ENCODE measurements around the gene MRPL49. TPM values are rescaled to one million over a fixed set of nuclear protein-coding genes. Genes with fewer than 3 reads are reported as not detected.

MRPL49 gene
- total RNA-seq, 1 experiment from 2014 or later: 55.9 TPM

DNA sequence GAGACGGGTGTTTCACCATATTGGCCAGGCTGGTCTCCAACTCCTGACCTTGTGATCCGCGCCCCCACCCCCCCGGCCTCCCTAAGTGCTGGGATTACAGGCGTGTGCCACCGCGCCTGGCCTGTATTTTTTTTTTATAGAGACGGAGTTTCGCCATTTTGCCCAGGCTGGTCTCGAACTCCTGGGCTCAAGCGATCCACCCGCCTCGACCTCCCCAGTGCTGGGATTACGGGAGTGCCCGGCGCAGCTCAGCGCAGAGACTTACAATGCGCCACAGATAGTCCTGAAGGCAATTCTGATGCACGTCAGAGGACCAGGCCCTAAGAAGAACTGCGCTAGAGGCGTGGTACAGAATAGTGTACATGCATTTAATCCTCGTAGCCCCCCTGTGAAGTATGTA lies 26.7 kb upstream of the MRPL49 start:
- CTCF ChIA-PET: interaction anchor here (1.6 to 9.9 kb wide), 3 partner anchors 16 to 109 kb away, joined by 3 to 104 read pairs (median 3); partner anchors contain the start of genes TM7SF2 and ZNHIT2
- no peak for ATAC-seq
- H3K4me1 Mint-ChIP-seq: peaks cover 6% of the 10 kb centered on the region
- H3K9me3 Mint-ChIP-seq: no peaks in the 10 kb centered on the region
- H3K27me3 Mint-ChIP-seq (ENCODE audit: low read depth): no peaks in the 10 kb centered on the region
- H3K27ac Mint-ChIP-seq: peak overlapping the region; percentile 99
- H3K4me3 Mint-ChIP-seq: peak overlapping the region; percentile 90
- H3K36me3 Mint-ChIP-seq: peaks cover 8% of the 10 kb centered on the region
- TF ChIP-seq, protein P1, sequence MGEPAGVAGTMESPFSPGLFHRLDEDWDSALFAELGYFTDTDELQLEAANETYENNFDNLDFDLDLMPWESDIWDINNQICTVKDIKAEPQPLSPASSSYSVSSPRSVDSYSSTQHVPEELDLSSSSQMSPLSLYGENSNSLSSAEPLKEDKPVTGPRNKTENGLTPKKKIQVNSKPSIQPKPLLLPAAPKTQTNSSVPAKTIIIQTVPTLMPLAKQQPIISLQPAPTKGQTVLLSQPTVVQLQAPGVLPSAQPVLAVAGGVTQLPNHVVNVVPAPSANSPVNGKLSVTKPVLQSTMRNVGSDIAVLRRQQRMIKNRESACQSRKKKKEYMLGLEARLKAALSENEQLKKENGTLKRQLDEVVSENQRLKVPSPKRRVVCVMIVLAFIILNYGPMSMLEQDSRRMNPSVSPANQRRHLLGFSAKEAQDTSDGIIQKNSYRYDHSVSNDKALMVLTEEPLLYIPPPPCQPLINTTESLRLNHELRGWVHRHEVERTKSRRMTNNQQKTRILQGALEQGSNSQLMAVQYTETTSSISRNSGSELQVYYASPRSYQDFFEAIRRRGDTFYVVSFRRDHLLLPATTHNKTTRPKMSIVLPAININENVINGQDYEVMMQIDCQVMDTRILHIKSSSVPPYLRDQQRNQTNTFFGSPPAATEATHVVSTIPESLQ (CRISPR knock-in tag; IDR thresholded peaks at IDR 0.05): no peak
- no peak for TF ChIP-seq ZNF138 (CRISPR knock-in tag; conservative IDR thresholded peaks at IDR 0.05)
- no peak for TF ChIP-seq ESRRA (CRISPR knock-in tag; IDR thresholded peaks at IDR 0.05; ENCODE audit: borderline replicate concordance)
- TF ChIP-seq RELA (CRISPR knock-in tag; IDR thresholded peaks at IDR 0.05; ENCODE audit: borderline replicate concordance): no peak
- no peak for TF ChIP-seq MLX (CRISPR knock-in tag; IDR thresholded peaks at IDR 0.05)
- no peak for TF ChIP-seq SMAD3 (CRISPR knock-in tag; IDR thresholded peaks at IDR 0.05; ENCODE audit: borderline replicate concordance)
- TF ChIP-seq FOXJ3 (CRISPR knock-in tag; IDR thresholded peaks at IDR 0.05; ENCODE audit: borderline replicate concordance): no peak
- TF ChIP-seq ZNF263 (CRISPR knock-in tag; IDR thresholded peaks at IDR 0.05; ENCODE audit: low read depth): no peak
- POLR2A ChIA-PET: interaction anchor here (0.7 to 1.6 kb wide), 2 partner anchors 17 to 21 kb away, joined by 3 to 5 read pairs; partner anchors contain the start of gene ZNHIT2
- DNase-seq (ENCODE audit: low spot score): no peak

GRCh38 chr11:65095974-65096806 lies 25.9 kb upstream of the MRPL49 start, which contains the start of gene VPS51:
Gene VPS51 (plus strand): TSS chr11:65096214. CDS start chr11:65096251, 37 bp downstream.
- Mint-ChIP-seq H3K4me1 (peaks cover 6% of the 10 kb centered on the region), H3K36me3 (peaks cover 8% of the 10 kb centered on the region), H3K4me3 (peak within 1 kb of the TSS; percentile 90), H3K27me3 (ENCODE audit: low read depth) (no peaks in the 10 kb centered on the region), H3K27ac (peak within 1 kb of the TSS; percentile 99), H3K9me3 (no peaks in the 10 kb centered on the region)
- ChIA-PET CTCF (interaction anchor here (0.6 to 9.9 kb wide), 7 partner anchors 15 to 371 kb away, joined by 3 to 104 read pairs (median 3); partner anchors contain the start of genes ARL2, SNX15, TM7SF2 and ZNHIT2), POLR2A (interaction anchor here (0.6 to 1.6 kb wide), 6 partner anchors 15 to 912 kb away, joined by 3 to 9 read pairs (median 4); partner anchors contain the start of genes BATF2, FAU, MRPL49 and TM7SF2)
- DNase-seq (ENCODE audit: low spot score) (peak; percentile 91), ATAC-seq (peak; percentile 98)
- no peak for TF ChIP-seq ZNF232 (CRISPR knock-in tag; IDR thresholded peaks at IDR 0.05)
- TF ChIP-seq, protein P2, sequence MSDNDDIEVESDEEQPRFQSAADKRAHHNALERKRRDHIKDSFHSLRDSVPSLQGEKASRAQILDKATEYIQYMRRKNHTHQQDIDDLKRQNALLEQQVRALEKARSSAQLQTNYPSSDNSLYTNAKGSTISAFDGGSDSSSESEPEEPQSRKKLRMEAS (CRISPR knock-in tag; IDR thresholded peaks at IDR 0.05): no peak; the same call in 1 of the 2 replicates
- TF ChIP-seq, protein P3, sequence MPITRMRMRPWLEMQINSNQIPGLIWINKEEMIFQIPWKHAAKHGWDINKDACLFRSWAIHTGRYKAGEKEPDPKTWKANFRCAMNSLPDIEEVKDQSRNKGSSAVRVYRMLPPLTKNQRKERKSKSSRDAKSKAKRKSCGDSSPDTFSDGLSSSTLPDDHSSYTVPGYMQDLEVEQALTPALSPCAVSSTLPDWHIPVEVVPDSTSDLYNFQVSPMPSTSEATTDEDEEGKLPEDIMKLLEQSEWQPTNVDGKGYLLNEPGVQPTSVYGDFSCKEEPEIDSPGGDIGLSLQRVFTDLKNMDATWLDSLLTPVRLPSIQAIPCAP (CRISPR knock-in tag; IDR thresholded peaks at IDR 0.05): no peak
- TF ChIP-seq FOXJ3 (CRISPR knock-in tag; IDR thresholded peaks at IDR 0.05; ENCODE audit: borderline replicate concordance): no peak
- peak; percentile 91 for TF ChIP-seq NR2C2 (CRISPR knock-in tag; IDR thresholded peaks at IDR 0.05)
- TF ChIP-seq, protein P4, sequence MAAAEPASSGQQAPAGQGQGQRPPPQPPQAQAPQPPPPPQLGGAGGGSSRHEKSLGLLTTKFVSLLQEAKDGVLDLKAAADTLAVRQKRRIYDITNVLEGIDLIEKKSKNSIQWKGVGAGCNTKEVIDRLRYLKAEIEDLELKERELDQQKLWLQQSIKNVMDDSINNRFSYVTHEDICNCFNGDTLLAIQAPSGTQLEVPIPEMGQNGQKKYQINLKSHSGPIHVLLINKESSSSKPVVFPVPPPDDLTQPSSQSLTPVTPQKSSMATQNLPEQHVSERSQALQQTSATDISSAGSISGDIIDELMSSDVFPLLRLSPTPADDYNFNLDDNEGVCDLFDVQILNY (CRISPR knock-in tag; IDR thresholded peaks at IDR 0.05): peak; percentile 42; the same call in 1 of the 2 replicates
- TF ChIP-seq HMGXB4 (CRISPR knock-in tag; IDR thresholded peaks at IDR 0.05): peak; percentile 80; the same call in 1 of the 2 replicates
- no peak; the same call in 1 of the 2 replicates for TF ChIP-seq RORB (CRISPR knock-in tag; IDR thresholded peaks at IDR 0.05)
- TF ChIP-seq AR (CRISPR knock-in tag; IDR thresholded peaks at IDR 0.05): peak; percentile 11; the same call in 1 of the 2 replicates
- TF ChIP-seq TEAD1 (CRISPR knock-in tag; IDR thresholded peaks at IDR 0.05): peak; percentile 64; the same call in 1 of the 2 replicates
- no peak for TF ChIP-seq CBFB (CRISPR knock-in tag; IDR thresholded peaks at IDR 0.05; ENCODE audit: low read depth)
- TF ChIP-seq FOXK1 (CRISPR knock-in tag; IDR thresholded peaks at IDR 0.05): peak; percentile 90
- TF ChIP-seq ATF3 (CRISPR knock-in tag; conservative IDR thresholded peaks at IDR 0.05): no peak
- TF ChIP-seq SMAD4 (CRISPR knock-in tag; IDR thresholded peaks at IDR 0.05): no peak
- no peak for TF ChIP-seq ZNF121 (CRISPR knock-in tag; IDR thresholded peaks at IDR 0.05)

Data from WTC11 (cell line).